Right atrium auricular region (tissue), 2 donors: ENCODE data around the gene CAMK1D. TPM values are rescaled to one million over a fixed set of nuclear protein-coding genes. Genes with fewer than 3 reads are reported as not detected.

Source experiments
- DNase-seq: peaks from one replicate; pipeline ENCODE4 v3.0.0-alpha.2; 2019; ENCODE audit warnings: low spot score
- H3K27ac ChIP-seq, 2 donors: fragments of 200-600 bp; sonication (generic); 1 replicate in 1 of 2; 2 replicates in 1 of 2; pipeline ENCODE4 v1.5.1; 2016 to 2019
- H3K27me3 ChIP-seq, 2 donors: fragments of 200-600 bp; sonication (generic); one replicate each; pipeline versions ENCODE4 v1.5.1 to v1.6.0; 2017 to 2019
- H3K36me3 ChIP-seq: fragments of 200-600 bp; sonication (generic); one replicate; pipeline ENCODE4 v1.5.1; 2016
- H3K4me1 ChIP-seq, 2 donors: fragments of 200-600 bp; sonication (generic); one replicate each; pipeline versions ENCODE4 v1.5.1 to v1.6.0; 2017 to 2019
- H3K4me3 ChIP-seq, 2 donors: fragments of 200-600 bp; sonication (generic); 1 replicate in 1 of 2; 2 replicates in 1 of 2; pipeline ENCODE4 v1.5.1; 2017 to 2019; ENCODE audit warnings: mild to moderate bottlenecking in 1 of 2, moderate library complexity in 1 of 2
- H3K9me3 ChIP-seq, 2 donors: fragments of 200-600 bp; sonication (generic); one replicate each; pipeline ENCODE4 v1.5.1; 2019
- total RNA-seq, 2 donors: library from RNA; depleted of rRNA; stranded (reverse); fragments of >200 nt; gene quantifications; one replicate each; pipeline ENCODE4 v1.1.0, GENCODE V29; 2016
- TF ChIP-seq, protein P1 (sequence below), 2 donors: fragments of 200-600 bp; sonication (generic); IDR thresholded peaks; one replicate each; pipeline ENCODE4 v1.5.1; 2019; ENCODE audit warnings: antibody characterized with exemption in 2 of 2

Gene CAMK1D
- total RNA-seq, 2 donors from 2014 or later = 24.5 to 27.2 TPM

DNA sequence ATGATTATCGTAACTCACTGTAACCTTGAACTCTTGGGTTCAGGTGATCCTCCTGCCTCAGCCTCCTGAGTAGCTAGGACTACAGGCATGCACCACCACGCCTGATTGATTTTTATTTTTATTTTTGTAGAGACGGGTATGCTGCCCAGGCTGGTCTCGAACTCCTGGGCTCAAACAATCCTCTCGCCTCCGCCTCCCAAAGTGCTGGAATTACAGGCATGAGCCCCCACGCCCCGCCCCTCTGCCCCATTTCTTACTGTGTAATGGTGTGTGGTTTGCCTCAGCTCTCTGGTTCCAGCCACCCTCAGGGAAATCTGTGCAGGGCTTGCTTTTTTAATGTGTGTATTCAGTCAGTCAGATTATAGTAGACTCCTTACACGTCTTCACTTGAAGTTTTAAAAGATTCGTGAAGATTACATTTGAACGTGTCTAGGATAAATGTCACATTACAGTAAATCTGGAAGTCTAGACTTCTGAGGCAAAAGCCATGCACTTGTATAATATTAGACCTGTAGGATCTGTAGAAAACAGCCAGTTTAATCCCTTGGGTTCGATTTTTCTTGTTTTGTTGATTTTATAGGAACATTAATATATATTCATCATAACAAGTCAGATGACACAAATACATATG, 276.2 kb downstream of the CAMK1D start:
- Histone ChIP-seq H3K4me1 (peaks cover 0 to 14% of the 10 kb centered on the region in 2 donors), H3K36me3 (no peaks in the 10 kb centered on the region), H3K4me3 (no peak overlapping the region), H3K9me3 (peaks cover 0 to 3% of the 10 kb centered on the region in 2 donors), H3K27ac (no peak overlapping the region), H3K27me3 (no peaks in the 10 kb centered on the region)
- TF ChIP-seq, protein P1, sequence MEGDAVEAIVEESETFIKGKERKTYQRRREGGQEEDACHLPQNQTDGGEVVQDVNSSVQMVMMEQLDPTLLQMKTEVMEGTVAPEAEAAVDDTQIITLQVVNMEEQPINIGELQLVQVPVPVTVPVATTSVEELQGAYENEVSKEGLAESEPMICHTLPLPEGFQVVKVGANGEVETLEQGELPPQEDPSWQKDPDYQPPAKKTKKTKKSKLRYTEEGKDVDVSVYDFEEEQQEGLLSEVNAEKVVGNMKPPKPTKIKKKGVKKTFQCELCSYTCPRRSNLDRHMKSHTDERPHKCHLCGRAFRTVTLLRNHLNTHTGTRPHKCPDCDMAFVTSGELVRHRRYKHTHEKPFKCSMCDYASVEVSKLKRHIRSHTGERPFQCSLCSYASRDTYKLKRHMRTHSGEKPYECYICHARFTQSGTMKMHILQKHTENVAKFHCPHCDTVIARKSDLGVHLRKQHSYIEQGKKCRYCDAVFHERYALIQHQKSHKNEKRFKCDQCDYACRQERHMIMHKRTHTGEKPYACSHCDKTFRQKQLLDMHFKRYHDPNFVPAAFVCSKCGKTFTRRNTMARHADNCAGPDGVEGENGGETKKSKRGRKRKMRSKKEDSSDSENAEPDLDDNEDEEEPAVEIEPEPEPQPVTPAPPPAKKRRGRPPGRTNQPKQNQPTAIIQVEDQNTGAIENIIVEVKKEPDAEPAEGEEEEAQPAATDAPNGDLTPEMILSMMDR (IDR thresholded peaks at IDR 0.05) = no peak
- peak; percentile 16 for DNase-seq

GRCh38 chr10:12628153-12628552, 278.8 kb downstream of the CAMK1D start:
- Histone ChIP-seq H3K36me3 (no peaks in the 10 kb centered on the region), H3K27me3 (no peaks in the 10 kb centered on the region), H3K4me1 (peaks cover 0 to 17% of the 10 kb centered on the region in 2 donors), H3K9me3 (no peaks in the 10 kb centered on the region), H3K4me3 (no peak overlapping the region), H3K27ac (no peak overlapping the region)
- TF ChIP-seq, protein P1 (IDR thresholded peaks at IDR 0.05) = no peak
- no peak for DNase-seq

DNA sequence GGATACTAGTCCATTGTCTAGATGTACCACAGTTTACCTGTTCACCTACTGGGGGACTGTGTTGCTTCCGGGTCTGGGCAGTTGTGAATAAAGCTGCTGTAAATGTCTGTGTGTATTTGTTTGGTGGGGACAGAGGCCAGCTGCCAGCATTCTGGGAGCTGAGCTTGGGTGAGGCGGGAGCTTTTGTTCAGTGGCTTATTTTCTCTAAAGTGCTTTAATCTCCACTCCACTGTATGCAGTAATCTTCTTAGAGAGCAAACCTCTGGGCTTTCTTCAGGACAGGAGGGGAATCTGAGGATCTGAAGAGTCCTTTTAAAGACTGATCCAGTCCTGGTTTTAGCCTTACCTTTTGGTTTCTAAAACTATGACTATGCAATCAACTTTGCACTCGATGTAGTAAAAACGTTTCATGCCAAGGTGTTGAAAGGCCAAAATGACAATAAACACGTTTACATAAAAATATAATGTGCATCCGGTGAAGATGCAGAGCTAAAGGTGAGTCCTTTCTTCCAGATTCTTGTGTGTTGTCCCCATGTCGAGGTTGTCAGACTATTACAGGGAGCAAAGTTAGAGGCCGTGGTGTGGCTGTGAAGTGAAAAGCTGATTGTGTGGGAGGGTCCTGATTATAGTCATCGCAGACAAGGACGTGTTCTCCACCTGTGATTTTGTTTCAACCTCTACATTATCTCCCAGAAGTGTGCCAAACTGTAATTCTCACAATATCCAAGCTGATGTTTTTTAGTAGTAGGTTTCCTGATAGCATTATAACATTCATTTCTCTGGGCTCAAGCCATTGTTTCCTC, 279.8 kb downstream of the CAMK1D start:
- Histone ChIP-seq H3K27me3 (no peaks in the 10 kb centered on the region), H3K9me3 (no peaks in the 10 kb centered on the region)

DNA sequence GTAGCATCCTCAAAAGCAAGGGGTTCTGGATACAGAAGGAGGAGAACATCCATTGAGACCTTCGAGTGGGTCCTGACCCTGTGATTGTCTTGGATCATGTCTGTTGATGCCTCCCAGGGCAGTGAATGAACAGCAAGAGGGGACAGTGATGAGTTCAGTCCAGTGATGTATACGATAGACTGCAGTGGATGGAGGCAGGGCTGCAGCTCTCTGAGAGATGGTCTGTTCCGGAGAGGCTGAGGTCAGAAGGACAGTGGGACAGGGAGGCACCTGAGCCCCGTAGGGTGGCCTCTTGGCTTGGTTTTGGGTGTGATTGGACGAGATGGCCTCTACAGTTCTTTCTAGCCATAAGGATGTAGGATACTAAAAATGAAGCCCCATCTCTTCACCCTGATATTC, 280.4 kb downstream of the CAMK1D start:
- Histone ChIP-seq H3K27ac (no peak overlapping the region), H3K27me3 (no peaks in the 10 kb centered on the region), H3K4me1 (peaks cover 0 to 17% of the 10 kb centered on the region in 2 donors), H3K4me3 (no peak overlapping the region), H3K9me3 (no peaks in the 10 kb centered on the region), H3K36me3 (no peaks in the 10 kb centered on the region)
- TF ChIP-seq, protein P1 (IDR thresholded peaks at IDR 0.05) = no peak
- DNase-seq = peak; percentile 21

More for the DNA sequence above, 279.8 kb downstream of the CAMK1D start:
- TF ChIP-seq, protein P1 (IDR thresholded peaks at IDR 0.05) = no peak
- no peak for DNase-seq
- Histone ChIP-seq H3K4me3 (no peak overlapping the region), H3K4me1 (peaks cover 0 to 17% of the 10 kb centered on the region in 2 donors), H3K27ac (no peak overlapping the region), H3K36me3 (no peaks in the 10 kb centered on the region)

GRCh38 chr10:12631216-12631615, 281.9 kb downstream of the CAMK1D start:
- Histone ChIP-seq H3K27me3 (no peaks in the 10 kb centered on the region), H3K4me1 (peaks cover 0 to 17% of the 10 kb centered on the region in 2 donors), H3K36me3 (no peaks in the 10 kb centered on the region), H3K9me3 (no peaks in the 10 kb centered on the region), H3K27ac (no peak overlapping the region), H3K4me3 (no peak overlapping the region)
- DNase-seq = peak; percentile 23
- TF ChIP-seq, protein P1 (IDR thresholded peaks at IDR 0.05) = no peak
